Activated gamma-delta T cell (primary cell): Measurements from ENCODE around the gene CBFA2T3.

ENCODE experiments used
- DNase-seq: peaks from one replicate; lab custom pipeline; 2025; lab: John Stamatoyannopoulos, UW

CBFA2T3 gene

GRCh38 chr16:88995746-88996535 lies 18.9 kb upstream of the CBFA2T3 start:
- no peak for DNase-seq

DNA sequence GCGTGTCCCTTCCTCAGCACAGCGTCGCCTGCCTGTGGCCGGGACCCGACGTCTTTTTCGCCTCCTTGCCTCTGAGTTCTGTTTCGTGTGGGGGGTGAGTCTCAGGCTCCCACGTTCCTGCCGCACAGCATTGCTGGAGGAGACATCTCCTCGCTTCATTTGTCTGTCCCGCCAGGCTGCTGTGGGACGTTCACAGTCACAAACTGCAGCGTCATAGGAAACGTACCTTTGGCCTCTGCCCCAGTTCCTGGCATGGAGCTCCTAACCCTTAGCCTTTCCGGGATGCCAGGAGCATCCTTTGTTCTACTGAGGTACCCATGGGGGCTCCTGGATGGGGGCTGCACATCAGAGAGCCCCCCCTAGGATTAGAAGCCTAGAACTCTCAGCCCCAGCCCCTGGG lies 18.2 kb upstream of the CBFA2T3 start:
- DNase-seq, result no peak

GRCh38 chr16:88994695-88995094 lies 17.7 kb upstream of the CBFA2T3 start:
- DNase-seq, result no peak

- DNase-seq, result no peak
Observed at GRCh38 chr16:88993946-88994600, 17.1 kb upstream of the CBFA2T3 start.

DNA sequence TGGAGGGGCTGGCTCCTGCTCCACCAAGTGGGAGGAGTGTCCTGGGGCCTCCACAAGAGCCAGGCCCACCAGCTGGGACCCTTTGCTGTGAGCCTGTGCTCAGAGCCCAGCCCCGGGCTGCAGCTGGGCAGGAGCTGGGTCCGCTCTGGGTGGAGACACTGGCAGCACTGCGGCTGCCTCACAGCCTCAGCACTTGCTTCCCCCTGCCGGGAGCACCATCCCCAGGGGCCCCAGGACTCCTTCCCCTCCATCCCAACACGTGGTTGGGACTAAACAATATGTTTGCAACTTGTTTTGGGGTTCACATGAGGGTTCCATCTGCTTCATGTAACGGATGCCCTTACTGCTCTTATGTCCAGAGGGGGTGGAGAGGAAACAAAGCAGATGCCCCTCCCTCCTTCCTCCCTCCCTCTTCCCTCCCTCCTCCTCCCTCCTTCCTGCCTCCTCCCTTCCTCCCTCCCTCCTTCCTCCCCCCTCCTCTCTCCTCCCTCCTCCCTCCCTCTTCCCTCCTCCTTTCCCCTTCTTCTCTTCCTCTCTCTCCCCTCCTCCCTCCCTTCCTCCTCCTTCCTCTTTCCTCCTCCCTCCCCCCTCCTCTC lies 16.3 kb upstream of the CBFA2T3 start:
- no peak for DNase-seq

DNA sequence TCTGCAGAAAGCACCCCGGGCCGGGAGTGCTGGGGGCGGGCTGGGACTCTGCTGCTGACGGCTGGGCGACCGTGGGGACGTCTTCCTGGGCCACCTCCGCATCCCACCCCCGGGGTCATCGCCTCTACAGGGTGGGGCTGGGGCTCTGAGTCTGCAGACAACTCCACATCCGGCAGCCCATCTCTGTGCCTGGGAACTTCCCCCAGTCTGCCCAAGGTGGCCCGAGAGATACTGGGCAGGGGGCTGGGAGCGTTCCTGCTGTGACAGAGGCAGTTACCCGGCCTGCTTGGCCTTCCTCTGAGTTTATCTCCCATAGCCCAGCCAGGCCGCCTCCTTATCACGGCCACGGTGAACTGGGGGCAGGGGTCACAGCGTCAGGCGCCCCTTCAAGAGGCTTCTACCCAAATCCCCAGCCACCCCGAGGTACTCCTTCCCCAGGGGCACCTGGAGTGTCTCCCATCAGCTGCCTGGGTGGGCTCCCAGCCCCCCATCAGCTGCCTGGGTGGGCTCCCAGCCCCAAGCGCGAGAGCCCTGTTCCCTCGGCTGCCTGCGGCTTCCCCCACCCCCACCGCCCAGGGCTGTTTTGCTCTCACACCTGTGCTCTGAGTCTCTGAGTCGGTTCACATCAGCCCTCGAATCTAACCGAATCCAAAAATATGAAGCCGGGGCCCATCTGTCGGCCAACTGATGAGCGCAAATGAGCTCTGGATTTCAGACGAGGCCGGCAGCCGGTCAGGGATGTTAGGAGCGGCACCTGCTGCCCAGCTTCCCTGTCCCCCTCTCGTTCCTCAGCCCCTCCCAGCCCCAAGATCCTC lies 15.6 kb upstream of the CBFA2T3 start:
- DNase-seq, result no peak

DNA sequence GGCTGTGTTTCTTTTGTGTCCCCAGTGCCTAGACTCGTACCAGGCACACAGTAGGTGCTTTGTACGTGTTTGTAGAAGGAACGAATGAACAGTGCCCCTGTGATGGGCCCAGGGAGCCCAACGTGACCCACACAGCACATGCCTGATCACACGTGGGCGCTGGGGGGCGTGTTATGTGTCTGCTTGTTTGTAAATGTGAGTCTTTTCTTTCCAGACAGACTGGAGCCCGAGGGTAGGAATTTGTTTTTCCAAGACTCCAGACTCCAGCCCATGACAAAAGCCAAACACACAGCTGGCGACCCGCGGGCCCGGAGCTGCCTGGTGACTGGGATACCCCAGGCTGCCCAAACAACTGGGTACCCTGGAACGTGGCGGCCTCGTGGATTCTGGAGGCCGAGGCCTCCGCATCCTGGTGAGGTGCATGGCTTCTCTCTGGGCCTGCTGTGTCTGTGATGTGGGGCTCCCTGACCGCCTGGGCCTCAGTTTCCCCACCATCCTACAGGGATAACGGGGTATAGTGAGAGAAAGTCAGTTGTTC lies 14.9 kb upstream of the CBFA2T3 start:
- DNase-seq, result no peak

DNA sequence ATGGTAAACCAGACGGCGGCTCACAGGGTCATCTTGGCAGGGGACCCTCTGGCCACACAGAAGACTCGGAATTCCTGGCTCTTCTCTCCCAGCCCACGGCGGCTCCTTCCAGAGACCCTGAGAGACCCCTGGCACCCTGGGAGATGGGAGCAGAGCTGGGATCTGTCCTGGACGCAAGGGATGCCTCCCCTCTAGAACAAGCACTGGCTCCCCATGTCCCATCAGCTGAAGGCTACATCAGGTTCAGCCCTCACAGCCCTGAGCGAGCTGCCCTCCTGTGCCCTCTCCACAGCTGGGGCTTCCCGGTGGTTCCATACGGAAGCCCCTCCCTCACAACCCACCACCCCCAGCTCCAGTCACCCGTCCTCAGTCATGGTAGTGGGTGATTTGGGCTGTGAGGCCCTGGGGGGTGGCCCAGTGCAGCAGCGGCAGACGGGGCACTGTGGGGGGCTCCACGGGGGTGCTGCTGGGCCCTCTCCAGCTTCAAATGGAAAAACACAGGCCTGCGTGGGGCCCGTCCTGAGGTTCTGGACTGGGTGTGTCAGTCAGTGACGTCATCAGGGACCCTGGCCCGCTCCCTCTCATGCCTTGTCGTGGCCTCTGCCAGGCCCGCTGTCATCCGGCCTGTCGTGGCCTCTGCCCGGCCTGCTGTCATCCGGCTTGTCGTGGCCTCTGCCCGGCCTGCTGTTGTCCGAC lies 13.0 kb upstream of the CBFA2T3 start:
- DNase-seq, result no peak

DNA sequence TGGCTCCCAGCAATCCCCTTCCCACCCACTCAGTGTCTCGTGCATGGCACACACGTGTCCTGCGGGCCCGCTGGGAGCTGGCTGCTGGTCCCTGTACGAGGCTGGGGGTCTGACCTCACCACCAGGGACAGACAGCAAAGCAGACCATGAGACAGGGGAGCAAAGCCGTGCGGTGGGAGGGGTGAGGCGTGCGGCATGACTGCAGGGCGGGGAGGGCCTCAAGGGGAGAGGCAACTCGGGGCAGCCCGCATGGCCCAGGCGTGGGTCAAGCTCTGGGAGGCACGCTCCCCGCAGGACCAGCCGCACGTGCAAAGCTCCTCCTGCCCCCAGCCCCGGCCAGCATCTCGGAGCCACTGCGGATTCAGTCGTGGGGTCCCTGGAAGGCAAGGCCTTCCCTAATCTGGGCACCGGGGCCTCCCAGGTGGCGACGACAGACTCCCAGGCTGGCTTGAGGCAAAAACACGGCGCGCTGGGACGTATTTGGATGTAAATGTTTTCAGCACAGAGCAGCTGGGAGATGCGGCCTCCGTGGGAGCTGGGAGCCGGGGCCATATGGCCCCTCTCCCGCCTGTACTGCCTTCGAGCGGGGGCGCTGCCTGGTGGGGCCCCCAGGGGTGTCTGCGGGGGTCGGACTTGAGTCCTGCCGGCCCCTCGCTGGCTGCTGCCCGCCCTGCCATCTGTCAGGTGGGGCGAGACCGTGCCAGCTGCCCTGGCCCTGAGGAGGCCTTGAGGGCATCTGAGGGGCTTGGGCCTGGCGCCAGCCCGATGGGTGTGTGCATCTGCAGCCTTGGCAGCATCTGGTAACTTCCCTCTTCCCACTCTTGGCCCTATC lies 12.2 kb upstream of the CBFA2T3 start:
- no peak for DNase-seq

- no peak for DNase-seq
Observed at GRCh38 chr16:88985521-88985920, 8.5 kb upstream of the CBFA2T3 start.

DNA sequence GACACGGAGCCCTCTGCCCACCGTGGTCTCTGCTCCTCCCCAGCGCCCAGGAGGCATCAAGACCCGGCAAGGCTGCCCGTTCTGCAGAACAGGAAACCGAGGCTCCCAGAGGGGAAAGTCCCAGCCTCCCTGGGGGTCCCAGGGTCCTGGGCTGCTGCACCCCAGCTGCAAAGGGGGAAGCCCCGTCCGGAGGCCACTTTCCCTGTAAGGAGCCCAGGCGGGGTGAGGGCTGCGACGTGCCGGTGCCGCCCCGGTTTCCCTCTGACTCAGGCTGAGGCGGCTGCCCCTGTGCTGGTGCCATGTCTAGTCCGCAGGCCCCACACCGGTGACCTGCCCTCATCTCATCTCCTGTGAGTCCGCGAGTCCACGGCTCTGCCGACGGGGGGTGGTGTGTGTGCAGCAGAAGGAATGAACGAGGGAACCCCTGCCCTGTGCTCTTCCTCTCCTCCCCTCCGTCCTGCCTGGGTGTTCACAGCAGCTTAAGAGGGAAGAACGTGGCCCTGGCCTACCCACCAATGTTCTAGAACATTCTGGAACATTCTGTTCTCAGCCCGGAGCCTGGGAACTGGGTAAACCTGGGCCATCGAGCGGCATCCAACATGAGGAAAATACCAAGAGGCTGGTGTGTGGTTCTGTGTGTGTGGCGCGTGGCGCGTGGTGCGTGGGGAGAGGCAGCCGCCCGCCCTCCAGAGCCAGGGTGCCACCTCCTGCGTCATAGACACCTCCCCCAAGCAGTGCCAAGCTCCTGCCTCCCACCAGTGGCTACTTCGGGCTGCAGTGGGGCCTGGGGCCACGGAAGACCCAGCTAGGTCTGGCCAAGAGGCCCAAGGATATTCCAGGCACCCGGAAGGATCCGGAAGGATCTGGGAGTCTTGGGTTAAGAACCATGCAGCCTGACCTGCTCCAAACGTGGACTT lies 7.0 kb upstream of the CBFA2T3 start:
- no peak for DNase-seq

GRCh38 chr16:88983165-88983564 lies 6.2 kb upstream of the CBFA2T3 start:
- DNase-seq, result no peak

- no peak for DNase-seq
Observed at GRCh38 chr16:88982286-88983084, 5.5 kb upstream of the CBFA2T3 start.

DNA sequence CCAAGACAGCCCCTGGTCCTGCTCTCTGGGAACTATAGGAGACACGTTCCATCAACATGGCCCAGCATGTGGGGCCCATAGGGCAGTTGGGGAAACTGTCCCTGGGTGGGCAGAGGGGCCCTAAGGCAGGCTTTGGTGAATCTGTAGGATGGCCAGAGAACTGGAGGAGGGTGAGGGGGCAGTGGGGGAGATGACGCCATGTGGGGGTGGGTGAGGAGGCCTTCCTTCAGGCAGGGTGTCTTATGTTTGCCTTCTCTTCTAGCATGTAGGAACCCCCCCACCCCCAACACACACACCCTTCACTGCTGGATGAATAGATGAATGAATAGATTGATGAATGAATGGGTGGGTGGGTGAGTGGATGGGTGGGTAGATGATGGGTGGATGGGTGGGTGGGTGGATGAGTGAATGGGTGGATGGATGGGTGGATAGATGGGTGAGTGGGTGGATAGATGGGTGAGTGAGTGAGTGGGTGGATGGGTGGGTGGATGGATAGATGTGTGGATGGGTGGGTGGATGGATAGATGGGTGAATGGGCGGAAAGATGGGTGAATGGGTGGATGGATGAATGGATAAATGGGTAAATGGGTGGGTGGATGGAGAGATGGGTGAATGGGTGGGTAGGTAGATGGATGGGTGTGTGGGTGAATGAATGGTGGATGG lies 2.5 kb upstream of the CBFA2T3 start:
- DNase-seq, result no peak

GRCh38 chr16:88978608-88979346 lies 1.8 kb upstream of the CBFA2T3 start:
- DNase-seq, result no peak

- no peak for DNase-seq
Observed at GRCh38 chr16:88977812-88978607, 1.0 kb upstream of the CBFA2T3 start.
